HFFc6 (cell line): ENCODE results near the gene SDC3. TPM values are rescaled to one million over a fixed set of nuclear protein-coding genes. Genes with fewer than 3 reads are reported as not detected.

Experiments
- DNase-seq: peaks from one replicate; pipeline ENCODE4 v3.0.0-alpha.2; 2018
- H3K27ac Mint-ChIP-seq: 2 replicates; pipeline ENCODE4 v1.8.0; 2020; ENCODE audit warnings: mild to moderate bottlenecking, mixed read lengths
- H3K27me3 Mint-ChIP-seq: 2 replicates; pipeline ENCODE4 v1.8.0; 2021; ENCODE audit warnings: mild to moderate bottlenecking, moderate library complexity, mixed read lengths; ENCODE audit not compliant: insufficient read depth
- H3K36me3 Mint-ChIP-seq: 2 replicates; pipeline ENCODE4 v1.8.0; 2021; ENCODE audit warnings: low read depth, mixed read lengths
- H3K4me1 Mint-ChIP-seq: 2 replicates; pipeline ENCODE4 v1.8.0; 2020; ENCODE audit warnings: low read depth, mixed read lengths
- H3K4me3 Mint-ChIP-seq: 2 replicates; pipeline ENCODE4 v1.8.0; 2020; ENCODE audit warnings: mild to moderate bottlenecking, moderate library complexity, mixed read lengths
- H3K9me3 Mint-ChIP-seq: 2 replicates; pipeline ENCODE4 v1.8.0; 2020; ENCODE audit warnings: mild to moderate bottlenecking, mixed read lengths
- CTCF ChIP-seq: fragments of 200-600 bp; sonication (generic); IDR thresholded peaks from 2 replicates; pipeline ENCODE4 v1.5.0; 2021; ENCODE audit warnings: antibody characterized with exemption, mild to moderate bottlenecking
- total RNA-seq, 6 experiments: library from RNA; stranded (reverse); fragmentation: NEBNext Ultra II Directional; extraction: Animal tissue kit (Norgen Biotek cat#: 25700); gene quantifications; 2 replicates in 1 of 6; 3 replicates in 5 of 6; pipeline ENCODE4 v1.2.3, GENCODE V29; 2021

Gene SDC3
- total RNA-seq, 6 experiments from 2014 or later, result 50.9 to 60.5 (median 56.7) TPM

- Mint-ChIP-seq H3K4me3 (no peak overlapping the region), H3K27ac (no peak overlapping the region), H3K36me3 (no peaks in the 10 kb centered on the region), H3K9me3 (no peaks in the 10 kb centered on the region), H3K4me1 (peaks cover 11% of the 10 kb centered on the region), H3K27me3 (peaks cover 49% of the 10 kb centered on the region)
- no peak for DNase-seq
- TF ChIP-seq CTCF, result no peak
These were observed 65.7 kb downstream of the SDC3 start for GRCh38 chr1:30842697-30843354.

- Mint-ChIP-seq H3K4me3 (no peak overlapping the region), H3K36me3 (no peaks in the 10 kb centered on the region), H3K4me1 (peaks cover 11% of the 10 kb centered on the region), H3K27me3 (peaks cover 53% of the 10 kb centered on the region), H3K9me3 (no peaks in the 10 kb centered on the region), H3K27ac (no peak overlapping the region)
- no peak for TF ChIP-seq CTCF
- no peak for DNase-seq
These were observed 67.5 kb downstream of the SDC3 start for GRCh38 chr1:30840904-30841598.

- Mint-ChIP-seq H3K9me3 (no peaks in the 10 kb centered on the region), H3K27ac (no peak overlapping the region), H3K27me3 (peaks cover 49% of the 10 kb centered on the region), H3K36me3 (no peaks in the 10 kb centered on the region), H3K4me3 (no peak overlapping the region), H3K4me1 (no peaks in the 10 kb centered on the region)
- DNase-seq, result no peak
- TF ChIP-seq CTCF, result no peak
These were observed 68.7 kb downstream of the SDC3 start for GRCh38 chr1:30839827-30840359.

GRCh38 chr1:30838996-30839395, 69.6 kb downstream of the SDC3 start:
- DNase-seq, result no peak
- H3K4me1 Mint-ChIP-seq, result no peaks in the 10 kb centered on the region
- no peaks in the 10 kb centered on the region for H3K36me3 Mint-ChIP-seq

GRCh38 chr1:30837653-30838052, 70.9 kb downstream of the SDC3 start:
- no peak for TF ChIP-seq CTCF

More at GRCh38 chr1:30838996-30839395, 69.6 kb downstream of the SDC3 start:
- Mint-ChIP-seq H3K9me3 (no peaks in the 10 kb centered on the region), H3K4me3 (no peak overlapping the region), H3K27me3 (peaks cover 49% of the 10 kb centered on the region), H3K27ac (no peak overlapping the region)
- no peak for TF ChIP-seq CTCF

More at GRCh38 chr1:30837653-30838052, 70.9 kb downstream of the SDC3 start:
- no peak for DNase-seq
- H3K4me3 Mint-ChIP-seq, result no peak overlapping the region
- H3K36me3 Mint-ChIP-seq, result no peaks in the 10 kb centered on the region
- no peaks in the 10 kb centered on the region for H3K4me1 Mint-ChIP-seq
- no peaks in the 10 kb centered on the region for H3K9me3 Mint-ChIP-seq
- H3K27ac Mint-ChIP-seq, result no peak overlapping the region
- H3K27me3 Mint-ChIP-seq, result peaks cover 41% of the 10 kb centered on the region
